GM12878 (cell line): Measurements from ENCODE around the gene SCNM1. TPM values are rescaled to one million over a fixed set of nuclear protein-coding genes. Genes with fewer than 3 reads are reported as not detected.

ENCODE experiments used
- ATAC-seq: fragments of 200-7000 bp; cut with Tn5 transposase; 3 replicates; pipeline ENCODE4 v1.9.1; 2020; ENCODE audit warnings: mild to moderate bottlenecking, moderate library complexity
- BruUV-seq: library from RNA; stranded (reverse); fragments of 400-500 nt; replicated peaks from 2 replicates; lab custom pipeline; 2021; lab: Mats Ljungman, UMichigan
- CTCF ChIA-PET: fragments of 300-600 bp; sonication (Branson Sonifier 250); formaldehyde crosslinking; extraction: SDS; loops from one replicate; lab custom pipeline; 2021; ENCODE audit warnings: inconsistent platforms; lab: Yijun Ruan, JAX
- POLR2A ChIA-PET: fragments of 350-600 bp; formaldehyde crosslinking; extraction: SDS; loops from one replicate; lab custom pipeline; 2021; ENCODE audit warnings: inconsistent platforms; lab: Charles Lee
- RAD21 ChIA-PET: fragments of 300-600 bp; sonication (Branson Sonifier 250); formaldehyde crosslinking; loops from one replicate; lab custom pipeline; 2023; ENCODE audit warnings: antibody characterized with exemption; ENCODE audit not compliant: unreplicated experiment; lab: Charles Lee
- SMC1A ChIA-PET: fragments of 300-600 bp; sonication (Branson Sonifier 250); formaldehyde crosslinking; loops from one replicate; lab custom pipeline; 2023; ENCODE audit not compliant: unreplicated experiment, uncharacterized antibody; lab: Charles Lee
- DNase-seq: peaks from one replicate; pipeline ENCODE4 v3.0.0-alpha.2; 2011; ENCODE audit warnings: low read depth, low spot score
- FAIRE-seq: peaks from 3 replicates; lab custom pipeline; 2011; peaks lifted over from hg19 to GRCh38; lab: Jason Lieb, UNC
- H2AFZ ChIP-seq: 2 replicates; pipeline ENCODE4 v1.6.0; 2011; ENCODE audit warnings: low read depth, low read length, control low read depth; ENCODE audit not compliant: control insufficient read depth
- H3K27ac ChIP-seq: 2 replicates; pipeline ENCODE4 v1.5.1; 2011; ENCODE audit warnings: control low read depth; ENCODE audit not compliant: control insufficient read depth, insufficient read depth
- H3K27me3 ChIP-seq, 2 experiments: replicated peaks in 1 of 2; 2 replicates each; pipeline versions ENCODE4 v1.6.0 to v1.6.1; 2011; ENCODE audit warnings: low read length in 1 of 2; ENCODE audit not compliant: control insufficient read depth in 2 of 2, insufficient read depth in 2 of 2
- H3K36me3 ChIP-seq, 2 experiments: 2 replicates each; pipeline ENCODE4 v1.5.1; 2011; ENCODE audit warnings: low read length in 1 of 2; ENCODE audit not compliant: control insufficient read depth in 2 of 2, insufficient read depth in 2 of 2
- H3K4me1 ChIP-seq: 2 replicates; pipeline ENCODE4 v1.6.1; 2011; ENCODE audit warnings: mild to moderate bottlenecking, low read length, moderate library complexity, mixed read lengths; ENCODE audit not compliant: control insufficient read depth, insufficient read depth
- H3K4me2 ChIP-seq: 2 replicates; pipeline ENCODE4 v1.6.0; 2011; ENCODE audit warnings: control low read depth; ENCODE audit not compliant: control insufficient read depth, insufficient read depth
- H3K4me3 ChIP-seq: fragments of 200-600 bp; sonication (generic); 2 replicates; pipeline ENCODE4 v1.5.1; 2016
- H3K79me2 ChIP-seq: 2 replicates; pipeline ENCODE4 v1.6.0; 2011; ENCODE audit warnings: low read length; ENCODE audit not compliant: control insufficient read depth, insufficient read depth
- H3K9ac ChIP-seq: 2 replicates; pipeline ENCODE4 v1.8.0; 2011; ENCODE audit warnings: low read length, control low read depth, mixed read lengths; ENCODE audit not compliant: control insufficient read depth, insufficient read depth
- H3K9me3 ChIP-seq: replicated peaks from 3 replicates; pipeline ENCODE4 v1.5.1; 2011; ENCODE audit warnings: mild to moderate bottlenecking, low read length; ENCODE audit not compliant: control insufficient read depth, insufficient read depth
- H4K20me1 ChIP-seq: 2 replicates; pipeline ENCODE4 v1.6.0; 2011; ENCODE audit not compliant: control insufficient read depth, insufficient read depth
- ATF7 ChIP-seq: fragments of 450-650 bp; IDR thresholded peaks from 2 replicates; pipeline ENCODE4 v1.6.1; 2016; ENCODE audit warnings: low read depth, mild to moderate bottlenecking
- BCLAF1 ChIP-seq: fragments of 450-650 bp; IDR thresholded peaks from 2 replicates; pipeline ENCODE4 v1.6.1; 2017; ENCODE audit warnings: antibody characterized with exemption, mild to moderate bottlenecking, moderate library complexity
- CBFB ChIP-seq: IDR thresholded peaks from 2 replicates; pipeline ENCODE4 v1.6.1; 2016; ENCODE audit warnings: antibody characterized with exemption, low read depth
- EED ChIP-seq: sonication (generic); IDR thresholded peaks from 2 replicates; pipeline ENCODE4 v1.6.1; 2016; ENCODE audit warnings: antibody characterized with exemption, low read depth
- EZH2 ChIP-seq: IDR thresholded peaks from 2 replicates; pipeline ENCODE4 v1.6.1; 2012; ENCODE audit warnings: low read depth, mild to moderate bottlenecking, control low read depth, inconsistent platforms, low read length, borderline replicate concordance; ENCODE audit not compliant: control insufficient read depth
- NFYA ChIP-seq: IDR thresholded peaks from 2 replicates; pipeline ENCODE4 v1.6.1; 2011; ENCODE audit warnings: low read depth, mild to moderate bottlenecking, low read length, improper control_type of control experiment, borderline replicate concordance
- NR2F1 ChIP-seq: fragments of 450-650 bp; conservative IDR thresholded peaks from 2 replicates; pipeline ENCODE4 v1.6.1; 2017; ENCODE audit warnings: mild to moderate bottlenecking
- SMAD5 ChIP-seq: IDR thresholded peaks from 2 replicates; pipeline ENCODE4 v1.6.1; 2016; ENCODE audit warnings: antibody characterized with exemption, low read depth
- SPI1 ChIP-seq: IDR thresholded peaks from 2 replicates; pipeline ENCODE4 v1.6.1; 2011; ENCODE audit warnings: low read depth, mild to moderate bottlenecking, low read length, moderate library complexity, borderline replicate concordance; ENCODE audit not compliant: insufficient read depth
- ZBTB4 ChIP-seq: fragments of 450-650 bp; formaldehyde crosslinking; IDR thresholded peaks from 2 replicates; pipeline ENCODE4 v1.4.0; 2022; ENCODE audit warnings: mild to moderate bottlenecking, moderate library complexity
- ZSCAN29 ChIP-seq: fragments of 450-650 bp; IDR thresholded peaks from 2 replicates; pipeline ENCODE4 v1.6.1; 2017; ENCODE audit warnings: mild to moderate bottlenecking, moderate library complexity
- WGBS: methylation state at CpG from one replicate; pipeline ENCODE4 v1.1.6; 2016; ENCODE audit warnings: low lambda C conversion rate; ENCODE audit not compliant: insufficient replicate concordance, insufficient coverage; ENCODE audit errors: missing lambda C conversion rate; 5-methylcytosine and 5-hydroxymethylcytosine counted together
- in situ Hi-C: fragments of 300-500 bp; cut with MboI; formaldehyde crosslinking; loops from 9 replicates; pipeline ENCODE4 v1.14.3; 2018; ENCODE audit warnings: mixed read lengths
- intact Hi-C: fragments of 100-400 bp; cut with micrococcal nuclease; formaldehyde crosslinking; loops from one replicate; pipeline ENCODE4 v1.14.2; 2022; ENCODE audit not compliant: unreplicated experiment
- polyA plus RNA-seq, 11 experiments: library from polyadenylated mRNA; depleted of rRNA in 4 of 11; unstranded in 6 of 11; stranded (reverse) in 5 of 11; fragments of >200 nt; fragmentation: Nextera tagmentation in 4 of 11; fragmentation: Illumina TruSeq in 1 of 11; extraction: Ambion mirVana in 4 of 11; extraction: Trizol in 1 of 11; gene quantifications; 1 replicate in 1 of 11; 2 replicates in 10 of 11; pipeline versions ENCODE4 v1.2.1 to v1.2.3, GENCODE V29; 2011 to 2016; ENCODE audit warnings: inconsistent platforms in 2 of 11, missing spikeins in 2 of 11, low read depth in 1 of 11
- total RNA-seq, 4 experiments: library from RNA; depleted of rRNA in 3 of 4; stranded (reverse); fragments of >200 nt in 3 of 4; fragmentation: Illumina TruSeq in 1 of 4; extraction: Trizol in 1 of 4; gene quantifications; 2 replicates each; pipeline versions ENCODE4 v1.2.1 to v1.2.3, GENCODE V29; 2013 to 2021

SCNM1 gene
- total and polyA plus RNA-seq, 10 of the 15 experiments (the other 5 are each of a cell fraction or from before 2014, with no cell fraction given): 25.8 to 207 (median 76.9) TPM

GRCh38 chr1:151192047-151192446, 26.1 kb downstream of the SCNM1 start:
- no peaks in the 10 kb centered on the region for H3K36me3 ChIP-seq
- in situ Hi-C loops: loop anchor here (5.0 kb wide), 1 partner anchor 150 kb away; no protein-coding TSS in a partner anchor
- no peak overlapping the region for H3K4me3 ChIP-seq
- ChIA-PET POLR2A (interaction anchor here (0.7 kb wide), 1 partner anchor 560 kb away, joined by 3 read pairs; no protein-coding TSS in a partner anchor), CTCF (interaction anchor here (0.8 to 6.3 kb wide), 3 partner anchors 36 to 148 kb away, joined by 3 to 70 read pairs (median 3); partner anchors contain the start of genes PSMD4 and TNFAIP8L2), RAD21 (no interaction called here), SMC1A (interaction anchor here (0.9 kb wide), 1 partner anchor 237 kb away, joined by 3 read pairs; no protein-coding TSS in a partner anchor)
- TF ChIP-seq CBFB: no peak
- no peak for TF ChIP-seq ZBTB4 (CRISPR knock-in tag)
- FAIRE-seq (no peak), ATAC-seq (no peak), DNase-seq (no peak)
- H3K4me2 ChIP-seq: no peak overlapping the region
- BruUV-seq: no TSS peak
- peaks cover 4% of the 10 kb centered on the region; the same call in 1 of the 2 replicates for H3K4me1 ChIP-seq
- no peak overlapping the region for H2AFZ ChIP-seq
- H3K27me3 ChIP-seq: no peaks in the 10 kb centered on the region
- no peaks in the 10 kb centered on the region for H4K20me1 ChIP-seq
- no peaks in the 10 kb centered on the region for H3K9me3 ChIP-seq
- H3K27ac ChIP-seq: no peak overlapping the region
- intact Hi-C loops: no loop called here
- 54% methylated on average over 7 of the region's 7 CpGs for WGBS
- no peak overlapping the region for H3K9ac ChIP-seq
- peaks cover 23% of the 10 kb centered on the region for H3K79me2 ChIP-seq

- POLR2A ChIA-PET: no interaction called here
- TF ChIP-seq SMAD5 (no peak), BCLAF1 (no peak), EED (no peak), NFYA (no peak), EZH2 (no peak), NR2F1 (no peak), ZSCAN29 (no peak), ATF7 (no peak), SPI1 (no peak)
Observed at GRCh38 chr1:151193304-151193703, 27.4 kb downstream of the SCNM1 start.

More at GRCh38 chr1:151193304-151193703, 27.4 kb downstream of the SCNM1 start:
- Histone ChIP-seq H3K4me2 (no peak overlapping the region), H3K4me3 (no peak overlapping the region), H3K79me2 (peaks cover 17% of the 10 kb centered on the region), H3K4me1 (peaks cover 3% of the 10 kb centered on the region; the same call in 1 of the 2 replicates), H3K27ac (no peak overlapping the region), H3K27me3 (no peaks in the 10 kb centered on the region), H3K9me3 (no peaks in the 10 kb centered on the region), H3K36me3 (no peaks in the 10 kb centered on the region), H3K9ac (no peak overlapping the region), H2AFZ (no peak overlapping the region), H4K20me1 (no peaks in the 10 kb centered on the region)
- 58% methylated on average over 6 of the region's 6 CpGs for WGBS
- ChIA-PET CTCF (interaction anchor here (1.0 to 6.3 kb wide), 4 partner anchors 13 to 147 kb away, joined by 3 to 70 read pairs (median 7); partner anchors contain the start of gene PSMD4), SMC1A (no interaction called here), RAD21 (interaction anchor here (0.7 kb wide), 1 partner anchor 486 kb away, joined by 3 read pairs; no protein-coding TSS in a partner anchor)
- DNase-seq (no peak), FAIRE-seq (no peak), ATAC-seq (no peak)
- intact Hi-C loops (no loop called here), in situ Hi-C loops (loop anchor here (5.0 kb wide), 1 partner anchor 149 kb away; no protein-coding TSS in a partner anchor)
- BruUV-seq: no TSS peak
